PC-3 (cell line): Measurements from ENCODE around the gene PHF21B. TPM values are rescaled to one million over a fixed set of nuclear protein-coding genes. Genes with fewer than 3 reads are reported as not detected.

ENCODE experiments used
- ATAC-seq: fragments of 200-7000 bp; cut with Tn5 transposase; 2 replicates; pipeline ENCODE4 v1.9.1; 2020; ENCODE audit warnings: mild to moderate bottlenecking, moderate library complexity
- BruUV-seq: library from RNA; stranded (reverse); fragments of 400-500 nt; replicated peaks from 2 replicates; lab custom pipeline; 2021; lab: Mats Ljungman, UMichigan
- CTCF ChIA-PET: fragments of 300-600 bp; sonication (Branson Sonifier 250); formaldehyde crosslinking; loops from one replicate; lab custom pipeline; 2022; ENCODE audit warnings: antibody characterized with exemption; lab: Charles Lee
- POLR2A ChIA-PET: fragments of 300-600 bp; sonication (Branson Sonifier 250); formaldehyde crosslinking; loops from one replicate; lab custom pipeline; 2022; ENCODE audit warnings: antibody characterized with exemption; ENCODE audit not compliant: unreplicated experiment; lab: Charles Lee
- DNase-seq: peaks from one replicate; pipeline ENCODE4 v3.0.0-alpha.2; 2015
- H2AFZ ChIP-seq: fragments of 300-600 bp; sonication (generic); 2 replicates; pipeline ENCODE4 v1.6.0; 2016; ENCODE audit warnings: antibody characterized with exemption, low read length
- H3F3A ChIP-seq: fragments of 300-600 bp; sonication (generic); one replicate; pipeline ENCODE4 v1.6.0; 2017; ENCODE audit warnings: antibody characterized with exemption, low read length, control low read depth, mild to moderate bottlenecking; ENCODE audit not compliant: unreplicated experiment
- H3K27ac ChIP-seq: fragments of 300-600 bp; sonication (generic); 2 replicates; pipeline ENCODE4 v1.5.1; 2016; ENCODE audit warnings: mild to moderate bottlenecking, low read length
- H3K27me3 ChIP-seq: fragments of 300-600 bp; sonication (generic); 2 replicates; pipeline ENCODE4 v1.6.1; 2016; ENCODE audit warnings: low read length, mixed read lengths
- H3K36me3 ChIP-seq: fragments of 300-600 bp; sonication (generic); 2 replicates; pipeline ENCODE4 v1.6.1; 2016; ENCODE audit warnings: low read depth, mixed run types, low read length, mixed read lengths
- H3K4me1 ChIP-seq: fragments of 300-600 bp; sonication (generic); 2 replicates; pipeline ENCODE4 v1.5.1; 2016; ENCODE audit warnings: low read length; ENCODE audit not compliant: insufficient read depth
- H3K4me2 ChIP-seq: fragments of 300-600 bp; sonication (generic); 2 replicates; pipeline ENCODE4 v1.6.0; 2016; ENCODE audit warnings: low read length
- H3K4me3 ChIP-seq: fragments of 300-600 bp; sonication (generic); 2 replicates; pipeline ENCODE4 v1.5.1; 2016; ENCODE audit warnings: mild to moderate bottlenecking, low read length, mixed read lengths
- H3K79me2 ChIP-seq: fragments of 300-600 bp; sonication (generic); 2 replicates; pipeline ENCODE4 v1.6.1; 2017; ENCODE audit warnings: low read length, mixed read lengths
- H3K9ac ChIP-seq: fragments of 300-600 bp; sonication (generic); 2 replicates; pipeline ENCODE4 v1.6.0; 2016; ENCODE audit warnings: mild to moderate bottlenecking, low read length
- H3K9me2 ChIP-seq: fragments of 300-600 bp; sonication (generic); replicated peaks from 2 replicates; pipeline ENCODE4 v1.6.1; 2016; ENCODE audit warnings: mixed run types, low read length, mixed read lengths
- H3K9me3 ChIP-seq: fragments of 300-600 bp; sonication (generic); 2 replicates; pipeline ENCODE4 v1.6.1; 2016; ENCODE audit warnings: low read length, mixed read lengths
- H4K20me1 ChIP-seq: fragments of 300-600 bp; sonication (generic); 2 replicates; pipeline ENCODE4 v1.6.1; 2016; ENCODE audit warnings: low read length, mixed read lengths
- EZH2 ChIP-seq: fragments of 300-600 bp; sonication (generic); IDR thresholded peaks from one replicate; pipeline ENCODE4 v1.6.1; 2017; ENCODE audit warnings: antibody characterized with exemption, mild to moderate bottlenecking, low read length; ENCODE audit not compliant: unreplicated experiment
- EZH2phosphoT487 ChIP-seq: fragments of 300-600 bp; sonication (generic); IDR thresholded peaks from 2 replicates; pipeline ENCODE4 v1.6.1; 2018; ENCODE audit warnings: mild to moderate bottlenecking, antibody characterized with exemption, low read length, borderline replicate concordance
- intact Hi-C: fragments of 100-400 bp; cut with micrococcal nuclease; formaldehyde crosslinking; loops from 2 replicates; pipeline ENCODE4 v1.9.0; 2023
- total RNA-seq: library from RNA; depleted of rRNA; stranded (reverse); fragments of >200 nt; gene quantifications from 2 replicates; pipeline ENCODE4 v1.2.3, GENCODE V29; 2014
- TF ChIP-seq, protein P1 (sequence below): fragments of 300-600 bp; sonication (generic); conservative IDR thresholded peaks from 2 replicates; pipeline ENCODE4 v1.5.1; 2017; ENCODE audit warnings: antibody characterized with exemption, low read depth, mild to moderate bottlenecking, low read length

Gene PHF21B
- total RNA-seq, 1 experiment from 2014 or later, result not detected

DNA sequence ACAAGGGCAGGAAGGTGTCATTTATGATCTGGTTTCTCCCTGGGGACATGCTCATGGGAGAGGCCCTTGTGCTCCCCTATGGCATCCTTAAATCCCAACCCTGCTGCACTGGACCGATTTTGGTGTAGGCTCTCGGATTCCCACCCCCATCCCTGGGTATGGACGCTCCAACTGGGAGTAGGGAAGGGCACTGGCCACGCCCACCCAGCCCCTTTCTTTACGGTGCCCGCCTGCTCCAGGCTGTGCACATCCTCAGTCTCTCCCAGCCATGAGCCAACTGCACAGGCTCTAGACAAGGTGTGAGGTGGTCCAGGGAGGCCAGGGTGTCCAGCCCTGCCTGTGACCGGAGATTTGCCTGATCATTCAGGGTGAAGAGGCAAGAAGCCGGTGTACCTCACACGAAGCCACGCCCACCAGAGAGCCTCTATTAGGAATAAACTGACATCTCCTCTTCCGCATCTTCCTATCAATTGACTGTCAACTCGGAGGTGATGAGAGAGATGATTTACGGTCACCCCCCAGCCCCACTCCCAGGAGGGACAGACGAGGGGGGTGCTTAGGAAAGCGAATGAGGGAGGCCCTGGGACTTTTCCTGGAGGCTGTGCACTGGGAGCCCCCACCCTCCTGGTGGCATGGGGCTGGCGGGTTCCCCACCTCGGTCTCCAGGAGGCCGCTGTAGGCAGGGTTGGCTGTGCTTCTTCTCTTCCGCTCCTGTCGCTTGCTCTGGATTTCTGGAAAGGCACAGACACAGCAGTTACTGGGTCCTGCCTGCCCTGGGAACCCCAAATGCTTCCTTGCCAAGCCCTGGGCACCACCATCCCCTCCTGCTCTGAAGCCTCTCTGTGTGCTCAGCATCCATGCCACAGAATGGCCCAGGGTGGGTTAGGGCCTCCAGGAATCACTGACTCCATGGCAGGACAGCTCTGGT is 116.7 kb downstream of the PHF21B start:
- CTCF ChIA-PET, result no interaction called here

DNA sequence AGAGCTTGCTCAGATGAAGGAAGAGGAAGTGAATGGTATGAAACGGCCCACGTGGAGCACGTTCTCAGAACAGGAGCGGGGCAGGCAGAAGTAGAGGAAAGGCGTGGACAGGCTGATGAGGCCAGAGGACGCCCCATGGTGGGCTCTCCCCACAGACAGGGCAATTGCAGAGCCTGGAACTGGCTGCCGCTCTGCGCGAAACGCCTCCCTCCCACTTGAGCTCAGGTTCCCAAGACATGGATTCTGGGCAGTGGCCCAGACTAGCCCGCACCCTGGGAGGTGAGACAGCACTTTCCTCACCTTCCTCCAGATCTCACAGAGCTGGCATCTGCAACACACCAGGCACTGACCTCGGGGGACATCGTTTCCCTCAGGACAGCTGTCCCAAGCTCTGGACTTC is 117.6 kb downstream of the PHF21B start:
- ChIA-PET CTCF (no interaction called here), POLR2A (no interaction called here)
- no peaks in the 10 kb centered on the region for H3K4me1 ChIP-seq
- no peaks in the 10 kb centered on the region for H3K9me3 ChIP-seq
- no peak overlapping the region for H3K9ac ChIP-seq
- H3K27ac ChIP-seq, result no peak overlapping the region
- no peaks in the 10 kb centered on the region for H3K36me3 ChIP-seq
- DNase-seq (no peak), ATAC-seq (no peak)
- no peak overlapping the region for H3K4me3 ChIP-seq
- no peaks in the 10 kb centered on the region for H3K79me2 ChIP-seq
- no peak overlapping the region for H2AFZ ChIP-seq
- H3F3A ChIP-seq, result no peaks in the 10 kb centered on the region
- BruUV-seq, result no TSS peak
- no peaks in the 10 kb centered on the region for H3K9me2 ChIP-seq
- TF ChIP-seq EZH2 (no peak), EZH2phosphoT487 (no peak)
- TF ChIP-seq, protein P1, sequence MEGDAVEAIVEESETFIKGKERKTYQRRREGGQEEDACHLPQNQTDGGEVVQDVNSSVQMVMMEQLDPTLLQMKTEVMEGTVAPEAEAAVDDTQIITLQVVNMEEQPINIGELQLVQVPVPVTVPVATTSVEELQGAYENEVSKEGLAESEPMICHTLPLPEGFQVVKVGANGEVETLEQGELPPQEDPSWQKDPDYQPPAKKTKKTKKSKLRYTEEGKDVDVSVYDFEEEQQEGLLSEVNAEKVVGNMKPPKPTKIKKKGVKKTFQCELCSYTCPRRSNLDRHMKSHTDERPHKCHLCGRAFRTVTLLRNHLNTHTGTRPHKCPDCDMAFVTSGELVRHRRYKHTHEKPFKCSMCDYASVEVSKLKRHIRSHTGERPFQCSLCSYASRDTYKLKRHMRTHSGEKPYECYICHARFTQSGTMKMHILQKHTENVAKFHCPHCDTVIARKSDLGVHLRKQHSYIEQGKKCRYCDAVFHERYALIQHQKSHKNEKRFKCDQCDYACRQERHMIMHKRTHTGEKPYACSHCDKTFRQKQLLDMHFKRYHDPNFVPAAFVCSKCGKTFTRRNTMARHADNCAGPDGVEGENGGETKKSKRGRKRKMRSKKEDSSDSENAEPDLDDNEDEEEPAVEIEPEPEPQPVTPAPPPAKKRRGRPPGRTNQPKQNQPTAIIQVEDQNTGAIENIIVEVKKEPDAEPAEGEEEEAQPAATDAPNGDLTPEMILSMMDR, result no peak
- no peaks in the 10 kb centered on the region for H4K20me1 ChIP-seq
- intact Hi-C loops, result no loop called here
- H3K4me2 ChIP-seq, result no peak overlapping the region
- no peaks in the 10 kb centered on the region for H3K27me3 ChIP-seq

More for the DNA sequence above, 116.7 kb downstream of the PHF21B start:
- intact Hi-C loops, result no loop called here
- H3K36me3 ChIP-seq, result no peaks in the 10 kb centered on the region
- H3K9ac ChIP-seq, result no peak overlapping the region
- no peaks in the 10 kb centered on the region for H3F3A ChIP-seq
- no TSS peak for BruUV-seq
- no peaks in the 10 kb centered on the region for H3K27me3 ChIP-seq
- ATAC-seq (no peak), DNase-seq (no peak)
- no peak overlapping the region for H3K4me3 ChIP-seq
- no peak overlapping the region for H3K27ac ChIP-seq
- H3K4me1 ChIP-seq, result no peaks in the 10 kb centered on the region
- H3K79me2 ChIP-seq, result no peaks in the 10 kb centered on the region
- no peak overlapping the region for H3K4me2 ChIP-seq
- no peaks in the 10 kb centered on the region for H4K20me1 ChIP-seq
- no peak overlapping the region for H2AFZ ChIP-seq
- POLR2A ChIA-PET, result no interaction called here
- no peaks in the 10 kb centered on the region for H3K9me3 ChIP-seq
- no peak for TF ChIP-seq EZH2phosphoT487
- TF ChIP-seq EZH2, result no peak
- TF ChIP-seq, protein P1, result no peak
- H3K9me2 ChIP-seq, result no peaks in the 10 kb centered on the region

DNA sequence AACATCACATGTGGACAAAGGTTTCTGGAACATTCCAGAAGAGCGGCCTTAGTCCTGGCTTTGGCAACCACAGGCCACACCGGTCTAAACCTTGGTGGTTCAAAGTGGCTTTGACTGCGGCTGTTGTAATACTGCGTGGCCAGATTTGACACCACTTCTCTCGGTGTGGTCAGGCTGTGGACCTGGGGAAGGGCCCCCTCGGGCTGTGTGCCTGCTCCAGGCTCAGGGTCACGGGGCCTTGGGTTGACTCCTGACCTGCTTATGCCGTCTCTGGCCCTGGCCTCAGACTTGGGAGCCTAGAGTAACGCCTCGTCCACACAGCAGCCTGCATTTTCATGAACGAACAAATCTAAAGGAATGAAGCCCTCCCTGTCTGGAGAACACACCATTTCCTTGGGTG is 118.0 kb downstream of the PHF21B start:
- Histone ChIP-seq H3K36me3 (no peaks in the 10 kb centered on the region), H3K27me3 (no peaks in the 10 kb centered on the region), H3K4me2 (no peak overlapping the region), H3F3A (no peaks in the 10 kb centered on the region), H2AFZ (no peak overlapping the region), H3K79me2 (no peaks in the 10 kb centered on the region), H3K4me3 (no peak overlapping the region), H3K9me3 (no peaks in the 10 kb centered on the region), H3K4me1 (no peaks in the 10 kb centered on the region), H3K9me2 (no peaks in the 10 kb centered on the region), H3K27ac (no peak overlapping the region), H4K20me1 (no peaks in the 10 kb centered on the region), H3K9ac (no peak overlapping the region)
- ATAC-seq (no peak), DNase-seq (no peak)
- POLR2A ChIA-PET, result no interaction called here
- no peak for TF ChIP-seq EZH2
- TF ChIP-seq EZH2phosphoT487, result no peak
- TF ChIP-seq, protein P1, result no peak
- CTCF ChIA-PET, result no interaction called here
- intact Hi-C loops, result no loop called here
- no TSS peak for BruUV-seq
